HG03354 (cell line): ENCODE results near the gene RPLP2.

Experiments
- ATAC-seq: cut with Tn5 transposase; IDR thresholded peaks from one replicate; pipeline ENCODE4 v1.9.1; 2021; ENCODE audit warnings: mild to moderate bottlenecking; ENCODE audit not compliant: unreplicated experiment, poor library complexity, severe bottlenecking

RPLP2 gene

GRCh38 chr11:801097-801780 is 8.5 kb upstream of the RPLP2 start:
- ATAC-seq = no peak

GRCh38 chr11:802018-802617 is 7.6 kb upstream of the RPLP2 start:
- no peak for ATAC-seq

GRCh38 chr11:802693-803466 is 6.9 kb upstream of the RPLP2 start:
- ATAC-seq = no peak

- ATAC-seq = no peak
These were observed 6.4 kb upstream of the RPLP2 start for GRCh38 chr11:803467-803742.

- ATAC-seq = no peak
These were observed 5.8 kb upstream of the RPLP2 start for GRCh38 chr11:803770-804598.

GRCh38 chr11:804599-804964 is 5.2 kb upstream of the RPLP2 start:
- no peak for ATAC-seq

GRCh38 chr11:808427-809286 is 1.1 kb upstream of the RPLP2 start:
- ATAC-seq = peak; percentile 1

GRCh38 chr11:810040-810567 is 337 bp downstream of the RPLP2 start:
- ATAC-seq = peak; percentile 20

GRCh38 chr11:811446-812245 is 1.9 kb downstream of the RPLP2 start:
- no peak for ATAC-seq

GRCh38 chr11:812390-812789 is 2.6 kb downstream of the RPLP2 start:
- no peak for ATAC-seq

GRCh38 chr11:813072-813455 is 3.3 kb downstream of the RPLP2 start:
- ATAC-seq = no peak

GRCh38 chr11:813456-814096 is 3.8 kb downstream of the RPLP2 start:
- ATAC-seq = no peak

- no peak for ATAC-seq
These were observed 6.1 kb downstream of the RPLP2 start for GRCh38 chr11:815675-816432.

GRCh38 chr11:816433-816779 is 6.6 kb downstream of the RPLP2 start:
- ATAC-seq = no peak

GRCh38 chr11:818396-819128 is 8.8 kb downstream of the RPLP2 start, which contains the start of gene PNPLA2:
PNPLA2 (plus strand) TSS chr11:818914; CDS start chr11:819719, 805 bp downstream.
- no peak for ATAC-seq

- peak; percentile 69 for ATAC-seq
These were observed 9.6 kb downstream of the RPLP2 start for GRCh38 chr11:819129-819931.
